ENCODE results near the gene LRMDA. TPM values are rescaled to one million over a fixed set of nuclear protein-coding genes. Genes with fewer than 3 reads are reported as not detected.
A peak's percentile ranks its signal among the peaks of the same experiment; 100 is the strongest.

The LRMDA gene
- total and polyA plus RNA-seq, 2 of the 13 experiments (the other 11 are each of a cell fraction or from before 2014, with no cell fraction given), result 13.4 to 22.0 TPM

DNA sequence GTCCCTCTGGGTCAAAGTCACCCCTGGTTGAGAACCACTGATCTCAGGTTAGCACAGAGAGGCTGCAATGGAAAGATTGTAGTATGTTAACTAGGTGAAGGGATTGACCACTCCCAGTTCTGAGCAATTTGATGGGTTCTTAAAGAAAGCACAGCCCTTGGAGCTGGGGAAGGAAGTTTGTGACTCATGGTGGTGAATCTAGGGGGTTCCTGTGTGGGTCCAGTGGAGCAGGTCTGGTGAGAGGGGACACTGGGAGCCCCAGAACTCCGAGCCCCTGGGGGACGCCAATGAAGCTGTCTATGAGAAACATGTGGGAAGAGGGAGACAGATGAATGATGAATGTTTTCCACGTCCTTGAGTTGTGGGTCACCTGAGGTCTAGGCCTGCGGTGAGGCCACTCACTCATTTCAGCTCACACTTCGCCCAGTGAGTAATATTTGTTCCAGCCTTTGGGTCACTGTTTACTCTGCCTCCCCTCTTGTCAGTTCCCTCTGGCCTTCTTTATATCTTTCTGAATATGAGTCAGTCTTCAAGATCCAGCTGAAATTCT lies 341.9 kb downstream of the LRMDA start (continued):
- TF ChIP-seq, protein P1, sequence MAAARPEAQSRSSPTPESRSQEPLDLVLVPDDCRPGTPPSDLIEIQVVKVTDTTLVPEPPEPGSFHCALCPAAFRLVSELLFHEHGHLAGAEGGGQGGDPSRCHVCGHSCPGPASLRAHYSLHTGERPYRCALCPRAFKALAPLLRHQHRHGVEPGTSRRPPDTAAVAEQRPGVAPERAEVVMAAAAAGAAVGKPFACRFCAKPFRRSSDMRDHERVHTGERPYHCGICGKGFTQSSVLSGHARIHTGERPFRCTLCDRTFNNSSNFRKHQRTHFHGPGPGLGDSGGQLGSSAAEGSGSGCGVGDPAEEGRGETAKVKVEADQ (CRISPR knock-in tag; IDR thresholded peaks at IDR 0.05; ENCODE audit: borderline replicate concordance), result no peak
- no peak for TF ChIP-seq NFRKB (IDR thresholded peaks at IDR 0.05)
- no peak for TF ChIP-seq PAX8 (CRISPR knock-in tag; IDR thresholded peaks at IDR 0.05; ENCODE audit: borderline replicate concordance)
- TF ChIP-seq, protein P2, sequence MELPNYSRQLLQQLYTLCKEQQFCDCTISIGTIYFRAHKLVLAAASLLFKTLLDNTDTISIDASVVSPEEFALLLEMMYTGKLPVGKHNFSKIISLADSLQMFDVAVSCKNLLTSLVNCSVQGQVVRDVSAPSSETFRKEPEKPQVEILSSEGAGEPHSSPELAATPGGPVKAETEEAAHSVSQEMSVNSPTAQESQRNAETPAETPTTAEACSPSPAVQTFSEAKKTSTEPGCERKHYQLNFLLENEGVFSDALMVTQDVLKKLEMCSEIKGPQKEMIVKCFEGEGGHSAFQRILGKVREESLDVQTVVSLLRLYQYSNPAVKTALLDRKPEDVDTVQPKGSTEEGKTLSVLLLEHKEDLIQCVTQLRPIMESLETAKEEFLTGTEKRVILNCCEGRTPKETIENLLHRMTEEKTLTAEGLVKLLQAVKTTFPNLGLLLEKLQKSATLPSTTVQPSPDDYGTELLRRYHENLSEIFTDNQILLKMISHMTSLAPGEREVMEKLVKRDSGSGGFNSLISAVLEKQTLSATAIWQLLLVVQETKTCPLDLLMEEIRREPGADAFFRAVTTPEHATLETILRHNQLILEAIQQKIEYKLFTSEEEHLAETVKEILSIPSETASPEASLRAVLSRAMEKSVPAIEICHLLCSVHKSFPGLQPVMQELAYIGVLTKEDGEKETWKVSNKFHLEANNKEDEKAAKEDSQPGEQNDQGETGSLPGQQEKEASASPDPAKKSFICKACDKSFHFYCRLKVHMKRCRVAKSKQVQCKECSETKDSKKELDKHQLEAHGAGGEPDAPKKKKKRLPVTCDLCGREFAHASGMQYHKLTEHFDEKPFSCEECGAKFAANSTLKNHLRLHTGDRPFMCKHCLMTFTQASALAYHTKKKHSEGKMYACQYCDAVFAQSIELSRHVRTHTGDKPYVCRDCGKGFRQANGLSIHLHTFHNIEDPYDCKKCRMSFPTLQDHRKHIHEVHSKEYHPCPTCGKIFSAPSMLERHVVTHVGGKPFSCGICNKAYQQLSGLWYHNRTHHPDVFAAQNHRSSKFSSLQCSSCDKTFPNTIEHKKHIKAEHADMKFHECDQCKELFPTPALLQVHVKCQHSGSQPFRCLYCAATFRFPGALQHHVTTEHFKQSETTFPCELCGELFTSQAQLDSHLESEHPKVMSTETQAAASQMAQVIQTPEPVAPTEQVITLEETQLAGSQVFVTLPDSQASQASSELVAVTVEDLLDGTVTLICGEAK (IDR thresholded peaks at IDR 0.05), result no peak
- TF ChIP-seq, protein P2 (CRISPR knock-in tag; IDR thresholded peaks at IDR 0.05), result no peak; the same call in 1 of the 2 replicates
- TF ChIP-seq ZKSCAN5 (CRISPR knock-in tag; IDR thresholded peaks at IDR 0.05), result no peak
- TF ChIP-seq MTA3 (CRISPR knock-in tag; IDR thresholded peaks at IDR 0.05), result no peak
- no peak for TF ChIP-seq ZNF547 (CRISPR knock-in tag; IDR thresholded peaks at IDR 0.05)
- no peak for TF ChIP-seq ZC3H13 (CRISPR knock-in tag; IDR thresholded peaks at IDR 0.05)
- TF ChIP-seq, protein P3, sequence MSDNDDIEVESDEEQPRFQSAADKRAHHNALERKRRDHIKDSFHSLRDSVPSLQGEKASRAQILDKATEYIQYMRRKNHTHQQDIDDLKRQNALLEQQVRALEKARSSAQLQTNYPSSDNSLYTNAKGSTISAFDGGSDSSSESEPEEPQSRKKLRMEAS (IDR thresholded peaks at IDR 0.05), result peak; percentile 82
- no peak for TF ChIP-seq TCF7L2 (IDR thresholded peaks at IDR 0.05; ENCODE audit: low read depth, low read length)
- TF ChIP-seq TOE1 (CRISPR knock-in tag; IDR thresholded peaks at IDR 0.05), result no peak
- no peak for TF ChIP-seq ARNTL (CRISPR knock-in tag; IDR thresholded peaks at IDR 0.05)
- TF ChIP-seq STAG1 (CRISPR knock-in tag; IDR thresholded peaks at IDR 0.05), result peak; percentile 43
- TF ChIP-seq, protein P4, sequence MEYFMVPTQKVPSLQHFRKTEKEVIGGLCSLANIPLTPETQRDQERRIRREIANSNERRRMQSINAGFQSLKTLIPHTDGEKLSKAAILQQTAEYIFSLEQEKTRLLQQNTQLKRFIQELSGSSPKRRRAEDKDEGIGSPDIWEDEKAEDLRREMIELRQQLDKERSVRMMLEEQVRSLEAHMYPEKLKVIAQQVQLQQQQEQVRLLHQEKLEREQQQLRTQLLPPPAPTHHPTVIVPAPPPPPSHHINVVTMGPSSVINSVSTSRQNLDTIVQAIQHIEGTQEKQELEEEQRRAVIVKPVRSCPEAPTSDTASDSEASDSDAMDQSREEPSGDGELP (IDR thresholded peaks at IDR 0.05; ENCODE audit: borderline replicate concordance, low read depth), result peak; percentile 76; the same call in 1 of the 2 replicates
- TF ChIP-seq SMAD1 (CRISPR knock-in tag; IDR thresholded peaks at IDR 0.05; ENCODE audit: borderline replicate concordance, low read depth), result no peak
- TF ChIP-seq, protein P5, sequence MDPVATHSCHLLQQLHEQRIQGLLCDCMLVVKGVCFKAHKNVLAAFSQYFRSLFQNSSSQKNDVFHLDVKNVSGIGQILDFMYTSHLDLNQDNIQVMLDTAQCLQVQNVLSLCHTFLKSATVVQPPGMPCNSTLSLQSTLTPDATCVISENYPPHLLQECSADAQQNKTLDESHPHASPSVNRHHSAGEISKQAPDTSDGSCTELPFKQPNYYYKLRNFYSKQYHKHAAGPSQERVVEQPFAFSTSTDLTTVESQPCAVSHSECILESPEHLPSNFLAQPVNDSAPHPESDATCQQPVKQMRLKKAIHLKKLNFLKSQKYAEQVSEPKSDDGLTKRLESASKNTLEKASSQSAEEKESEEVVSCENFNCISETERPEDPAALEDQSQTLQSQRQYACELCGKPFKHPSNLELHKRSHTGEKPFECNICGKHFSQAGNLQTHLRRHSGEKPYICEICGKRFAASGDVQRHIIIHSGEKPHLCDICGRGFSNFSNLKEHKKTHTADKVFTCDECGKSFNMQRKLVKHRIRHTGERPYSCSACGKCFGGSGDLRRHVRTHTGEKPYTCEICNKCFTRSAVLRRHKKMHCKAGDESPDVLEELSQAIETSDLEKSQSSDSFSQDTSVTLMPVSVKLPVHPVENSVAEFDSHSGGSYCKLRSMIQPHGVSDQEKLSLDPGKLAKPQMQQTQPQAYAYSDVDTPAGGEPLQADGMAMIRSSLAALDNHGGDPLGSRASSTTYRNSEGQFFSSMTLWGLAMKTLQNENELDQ (CRISPR knock-in tag; IDR thresholded peaks at IDR 0.05; ENCODE audit: borderline replicate concordance), result no peak
- TF ChIP-seq ARNT (IDR thresholded peaks at IDR 0.05), result no peak

Data from HepG2 (cell line).